Measurements from ENCODE around the gene HUS1.

- TF ChIP-seq, protein P1, sequence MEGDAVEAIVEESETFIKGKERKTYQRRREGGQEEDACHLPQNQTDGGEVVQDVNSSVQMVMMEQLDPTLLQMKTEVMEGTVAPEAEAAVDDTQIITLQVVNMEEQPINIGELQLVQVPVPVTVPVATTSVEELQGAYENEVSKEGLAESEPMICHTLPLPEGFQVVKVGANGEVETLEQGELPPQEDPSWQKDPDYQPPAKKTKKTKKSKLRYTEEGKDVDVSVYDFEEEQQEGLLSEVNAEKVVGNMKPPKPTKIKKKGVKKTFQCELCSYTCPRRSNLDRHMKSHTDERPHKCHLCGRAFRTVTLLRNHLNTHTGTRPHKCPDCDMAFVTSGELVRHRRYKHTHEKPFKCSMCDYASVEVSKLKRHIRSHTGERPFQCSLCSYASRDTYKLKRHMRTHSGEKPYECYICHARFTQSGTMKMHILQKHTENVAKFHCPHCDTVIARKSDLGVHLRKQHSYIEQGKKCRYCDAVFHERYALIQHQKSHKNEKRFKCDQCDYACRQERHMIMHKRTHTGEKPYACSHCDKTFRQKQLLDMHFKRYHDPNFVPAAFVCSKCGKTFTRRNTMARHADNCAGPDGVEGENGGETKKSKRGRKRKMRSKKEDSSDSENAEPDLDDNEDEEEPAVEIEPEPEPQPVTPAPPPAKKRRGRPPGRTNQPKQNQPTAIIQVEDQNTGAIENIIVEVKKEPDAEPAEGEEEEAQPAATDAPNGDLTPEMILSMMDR (IDR thresholded peaks at IDR 0.05; ENCODE audit: insufficient read depth, low read length) = no peak
- TF ChIP-seq POLR2AphosphoS5 (IDR thresholded peaks at IDR 0.05; ENCODE audit: low read depth) = no peak
Measured at GRCh38 chr7:47940088-47941013, 39.1 kb downstream of the HUS1 start.

All from HL-60 (cell line).